GM18520 (cell line): ENCODE results near the gene SPIC.

Experiments used
- ATAC-seq: cut with Tn5 transposase; IDR thresholded peaks from one replicate; pipeline ENCODE4 v1.9.1; 2021; ENCODE audit not compliant: unreplicated experiment

SPIC gene

GRCh38 chr12:101527682-101528081, 52.5 kb downstream of the SPIC start:
- ATAC-seq, result no peak

GRCh38 chr12:101536069-101536674, 61.0 kb downstream of the SPIC start:
- ATAC-seq, result no peak
